ENCODE data around the gene ASIC4.

The ASIC4 gene

DNA sequence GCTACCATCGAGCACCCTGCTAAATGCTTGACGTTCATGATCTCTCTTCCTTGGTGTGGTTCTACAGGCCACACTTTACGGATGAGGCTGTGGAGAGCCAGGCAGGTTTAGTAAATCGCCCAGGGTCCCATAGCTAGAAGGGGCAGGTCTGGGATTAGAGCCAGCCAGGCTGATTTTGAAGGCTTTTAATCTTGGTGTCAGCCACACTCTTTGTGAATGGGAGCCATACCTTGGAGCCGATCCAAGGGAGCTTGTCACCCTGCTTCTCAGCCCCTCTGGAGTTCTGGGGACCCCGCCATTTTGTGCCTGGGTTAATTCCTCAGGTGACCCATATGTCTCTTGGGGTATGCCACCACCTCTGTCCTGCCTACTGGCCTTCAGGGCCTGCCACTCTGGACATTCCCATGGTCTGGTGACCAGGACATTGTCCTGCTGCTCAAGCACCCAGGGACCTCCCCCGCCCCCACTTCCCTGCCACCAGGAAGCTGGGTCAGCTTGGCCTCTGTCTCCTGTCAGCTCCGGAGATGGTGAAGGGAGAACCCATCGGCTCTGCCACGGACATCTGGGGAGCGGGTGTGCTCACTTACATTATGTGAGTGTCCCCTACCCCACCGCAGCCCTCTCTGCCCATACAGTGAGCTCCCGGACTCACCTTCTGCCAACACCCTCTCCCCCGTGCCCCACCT lies 22.9 kb upstream of the ASIC4 start:
- Histone ChIP-seq H4K20me1 (ENCODE audit: control insufficient read depth, insufficient read depth, low read depth, low read length) (no peaks in the 10 kb centered on the region), H3K4me2 (ENCODE audit: low read length) (no peak overlapping the region), H3K9me2 (replicated peaks; ENCODE audit: control insufficient read depth, low read length) (no peaks in the 10 kb centered on the region), H3K4me3 (ENCODE audit: low read length) (no peak overlapping the region), H3K4me1 (ENCODE audit: control insufficient read depth, low read length) (peaks cover 9% of the 10 kb centered on the region), H3F3A (ENCODE audit: control insufficient read depth, insufficient read depth) (no peaks in the 10 kb centered on the region), H3K27ac (ENCODE audit: low read depth, low read length) (no peak overlapping the region), H3K9me3 (ENCODE audit: control insufficient read depth, insufficient read depth, low read length) (no peaks in the 10 kb centered on the region), H3K36me3 (ENCODE audit: control insufficient read depth, low read length) (no peaks in the 10 kb centered on the region), H3K27me3 (ENCODE audit: control insufficient read depth, low read length) (peaks cover 21% of the 10 kb centered on the region), H3K79me2 (ENCODE audit: control insufficient read depth, low read length) (no peaks in the 10 kb centered on the region)
- TF ChIP-seq CTCF (IDR thresholded peaks at IDR 0.05; ENCODE audit: low read depth, low read length, poor library complexity, severe bottlenecking) (no peak), EZH2phosphoT487 (IDR thresholded peaks at IDR 0.05; ENCODE audit: borderline replicate concordance, low read length) (no peak)

DNA sequence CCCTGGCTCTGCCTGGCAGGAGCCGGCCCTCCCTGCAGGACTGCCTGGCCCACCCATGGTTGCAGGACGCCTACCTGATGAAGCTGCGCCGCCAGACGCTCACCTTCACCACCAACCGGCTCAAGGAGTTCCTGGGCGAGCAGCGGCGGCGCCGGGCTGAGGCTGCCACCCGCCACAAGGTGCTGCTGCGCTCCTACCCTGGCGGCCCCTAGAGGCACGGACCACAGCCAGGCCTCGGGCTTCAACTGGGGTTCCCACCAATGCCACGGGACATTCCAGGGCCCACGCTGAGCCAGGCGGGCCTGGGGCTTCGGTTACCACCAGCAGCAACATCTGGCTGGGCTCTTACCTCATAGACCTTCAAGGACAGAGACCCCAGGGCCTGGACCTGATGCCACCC lies 21.7 kb upstream of the ASIC4 start:
- Histone ChIP-seq H3K4me3 (ENCODE audit: low read length) (no peak overlapping the region), H3K4me1 (ENCODE audit: control insufficient read depth, low read length) (peaks cover 11% of the 10 kb centered on the region), H3K36me3 (ENCODE audit: control insufficient read depth, low read length) (no peaks in the 10 kb centered on the region), H3K27ac (ENCODE audit: low read depth, low read length) (no peak overlapping the region), H3F3A (ENCODE audit: control insufficient read depth, insufficient read depth) (no peaks in the 10 kb centered on the region), H3K4me2 (ENCODE audit: low read length) (no peak overlapping the region), H3K27me3 (ENCODE audit: control insufficient read depth, low read length) (peaks cover 22% of the 10 kb centered on the region), H4K20me1 (ENCODE audit: control insufficient read depth, insufficient read depth, low read depth, low read length) (no peaks in the 10 kb centered on the region), H3K79me2 (ENCODE audit: control insufficient read depth, low read length) (no peaks in the 10 kb centered on the region), H3K9me3 (ENCODE audit: control insufficient read depth, insufficient read depth, low read length) (no peaks in the 10 kb centered on the region), H3K9me2 (replicated peaks; ENCODE audit: control insufficient read depth, low read length) (no peaks in the 10 kb centered on the region)
- no peak for TF ChIP-seq CTCF (IDR thresholded peaks at IDR 0.05; ENCODE audit: low read depth, low read length, poor library complexity, severe bottlenecking)

DNA sequence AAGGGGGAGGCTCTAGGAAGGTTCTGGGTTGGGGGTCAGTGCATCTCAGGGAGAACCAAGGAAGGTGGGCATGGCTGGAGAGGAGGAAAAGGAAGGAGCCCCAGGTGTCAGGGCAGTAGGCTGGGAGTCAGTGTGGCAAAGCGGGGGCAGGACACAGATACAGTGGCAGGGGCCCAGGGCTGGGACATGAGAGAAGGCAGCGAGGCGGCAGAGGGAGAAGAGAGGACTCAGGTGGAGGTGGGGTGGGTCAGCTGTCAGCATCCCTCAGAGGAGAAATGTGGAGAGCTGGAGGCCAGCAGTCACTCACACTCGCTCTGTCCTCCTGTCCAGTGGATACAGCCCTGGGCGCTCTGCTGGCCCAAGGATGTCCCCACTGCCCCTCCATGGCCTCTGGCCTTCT lies 21.2 kb upstream of the ASIC4 start:
- no peaks in the 10 kb centered on the region for H3F3A ChIP-seq (ENCODE audit: control insufficient read depth, insufficient read depth)
- H3K27ac ChIP-seq (ENCODE audit: low read depth, low read length): no peak overlapping the region
- TF ChIP-seq EZH2phosphoT487 (IDR thresholded peaks at IDR 0.05; ENCODE audit: borderline replicate concordance, low read length): no peak
- no peak for TF ChIP-seq CTCF (IDR thresholded peaks at IDR 0.05; ENCODE audit: low read depth, low read length, poor library complexity, severe bottlenecking)
- peaks cover 27% of the 10 kb centered on the region for H3K27me3 ChIP-seq (ENCODE audit: control insufficient read depth, low read length)
- no peaks in the 10 kb centered on the region for H4K20me1 ChIP-seq (ENCODE audit: control insufficient read depth, insufficient read depth, low read depth, low read length)
- no peak overlapping the region for H3K4me2 ChIP-seq (ENCODE audit: low read length)
- no peaks in the 10 kb centered on the region for H3K36me3 ChIP-seq (ENCODE audit: control insufficient read depth, low read length)
- H3K9me2 ChIP-seq (replicated peaks; ENCODE audit: control insufficient read depth, low read length): no peaks in the 10 kb centered on the region
- no peaks in the 10 kb centered on the region for H3K9me3 ChIP-seq (ENCODE audit: control insufficient read depth, insufficient read depth, low read length)
- peaks cover 16% of the 10 kb centered on the region for H3K4me1 ChIP-seq (ENCODE audit: control insufficient read depth, low read length)
- H3K4me3 ChIP-seq (ENCODE audit: low read length): no peak overlapping the region
- H3K79me2 ChIP-seq (ENCODE audit: control insufficient read depth, low read length): no peaks in the 10 kb centered on the region

Measured in DOHH2 (cell line).